ENCODE measurements around the gene TRAPPC14. TPM values are rescaled to one million over a fixed set of nuclear protein-coding genes. Genes with fewer than 3 reads are reported as not detected.
"Not testable (repeated sequence)": the region's sequence is repeated elsewhere in the genome, so short reads cannot be mapped to it uniquely, and the experiment has no call there.

Gene TRAPPC14
- total RNA-seq, 4 donors from 2014 or later = 19.7 to 69.0 (median 35.8) TPM

DNA sequence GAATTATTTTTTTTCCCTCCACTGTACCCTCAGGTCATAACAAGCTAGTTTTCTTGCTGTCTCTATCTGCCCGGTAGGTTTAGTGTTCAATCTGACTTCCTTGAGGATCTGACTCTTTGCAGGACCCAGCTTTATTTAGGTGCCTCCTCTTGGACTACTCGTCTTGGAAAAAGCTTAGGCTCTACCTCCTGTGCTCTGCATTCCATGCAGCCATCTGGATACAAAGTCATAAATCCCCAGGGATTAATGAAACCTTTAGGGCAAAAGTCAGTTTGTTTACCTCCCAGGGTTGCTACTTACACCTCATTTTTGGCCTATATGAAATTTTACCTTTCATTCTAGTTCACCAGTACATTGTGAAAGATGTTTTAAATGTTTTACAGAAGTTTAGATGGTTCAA, 27.2 kb upstream of the TRAPPC14 start:
- Histone ChIP-seq H3K36me3 (no peaks in the 10 kb centered on the region), H3K27me3 (no peaks in the 10 kb centered on the region), H3K4me3 (no peak overlapping the region), H3K4me1 (peaks cover 2% of the 10 kb centered on the region), H3K27ac (no peak overlapping the region), H3K9me3 (no peaks in the 10 kb centered on the region)
- no peak for DNase-seq (ENCODE audit: low spot score in 2 of 2)
- WGBS = 69% methylated on average over 2 of the region's 2 CpGs
- TF ChIP-seq EP300 (IDR thresholded peaks at IDR 0.05) (no peak), POLR2AphosphoS5 (IDR thresholded peaks at IDR 0.05) (no peak), POLR2A (IDR thresholded peaks at IDR 0.05) (no peak)
- TF ChIP-seq, protein P1, sequence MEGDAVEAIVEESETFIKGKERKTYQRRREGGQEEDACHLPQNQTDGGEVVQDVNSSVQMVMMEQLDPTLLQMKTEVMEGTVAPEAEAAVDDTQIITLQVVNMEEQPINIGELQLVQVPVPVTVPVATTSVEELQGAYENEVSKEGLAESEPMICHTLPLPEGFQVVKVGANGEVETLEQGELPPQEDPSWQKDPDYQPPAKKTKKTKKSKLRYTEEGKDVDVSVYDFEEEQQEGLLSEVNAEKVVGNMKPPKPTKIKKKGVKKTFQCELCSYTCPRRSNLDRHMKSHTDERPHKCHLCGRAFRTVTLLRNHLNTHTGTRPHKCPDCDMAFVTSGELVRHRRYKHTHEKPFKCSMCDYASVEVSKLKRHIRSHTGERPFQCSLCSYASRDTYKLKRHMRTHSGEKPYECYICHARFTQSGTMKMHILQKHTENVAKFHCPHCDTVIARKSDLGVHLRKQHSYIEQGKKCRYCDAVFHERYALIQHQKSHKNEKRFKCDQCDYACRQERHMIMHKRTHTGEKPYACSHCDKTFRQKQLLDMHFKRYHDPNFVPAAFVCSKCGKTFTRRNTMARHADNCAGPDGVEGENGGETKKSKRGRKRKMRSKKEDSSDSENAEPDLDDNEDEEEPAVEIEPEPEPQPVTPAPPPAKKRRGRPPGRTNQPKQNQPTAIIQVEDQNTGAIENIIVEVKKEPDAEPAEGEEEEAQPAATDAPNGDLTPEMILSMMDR (IDR thresholded peaks at IDR 0.05) = no peak

DNA sequence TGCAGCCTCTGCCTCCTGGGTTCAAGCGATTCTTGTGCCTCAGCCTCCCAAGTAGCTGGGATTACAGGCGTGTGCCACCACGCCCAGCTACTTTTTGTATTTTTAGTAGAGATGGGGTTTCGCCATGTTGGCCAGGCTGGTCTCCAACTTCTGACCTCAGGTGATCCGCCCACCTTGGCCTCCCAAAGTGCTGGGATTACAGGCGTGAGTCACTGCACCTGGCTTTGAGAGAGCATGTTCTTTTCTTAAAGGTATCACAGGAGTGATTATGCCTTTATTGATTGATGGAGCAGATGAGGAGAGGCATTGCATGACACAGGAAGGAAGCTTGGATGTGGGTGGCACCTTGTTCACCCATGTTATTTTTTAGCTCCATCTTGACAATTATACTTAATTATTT, 24.6 kb upstream of the TRAPPC14 start:
- not testable (repeated sequence) for H3K4me1 ChIP-seq
- WGBS = 72% methylated on average over 6 of the region's 6 CpGs

DNA sequence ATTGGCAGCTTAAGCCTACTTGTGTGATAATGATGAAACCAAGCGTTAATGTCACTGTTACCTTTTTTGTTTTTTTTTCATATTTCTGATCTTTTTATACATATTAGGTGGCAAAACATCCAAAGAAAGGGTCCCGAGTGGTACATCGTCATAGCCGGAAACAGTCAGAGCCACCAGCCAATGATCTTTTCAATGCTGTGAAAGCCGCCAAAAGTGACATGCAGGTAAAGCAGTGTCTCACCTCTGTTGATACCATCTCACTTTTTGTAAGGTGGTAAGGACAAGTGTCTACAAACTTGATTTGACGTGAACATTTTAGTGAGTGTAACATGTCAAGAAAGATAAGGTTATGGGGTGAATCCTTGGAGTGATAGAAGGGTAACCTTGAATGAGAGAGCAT, 24.1 kb upstream of the TRAPPC14 start:
- H3K4me1 ChIP-seq; H3K36me3 ChIP-seq; H3K27me3 ChIP-seq; H3K27ac ChIP-seq; H3K9me3 ChIP-seq; DNase-seq (ENCODE audit: low spot score in 2 of 2); H3K4me3 ChIP-seq: not testable (repeated sequence)
- WGBS = 80% methylated on average over 6 of the region's 6 CpGs

More for the DNA sequence above, 24.6 kb upstream of the TRAPPC14 start:
- H3K9me3 ChIP-seq; DNase-seq (ENCODE audit: low spot score in 2 of 2); H3K36me3 ChIP-seq; H3K27ac ChIP-seq; H3K27me3 ChIP-seq; H3K4me3 ChIP-seq: not testable (repeated sequence)

DNA sequence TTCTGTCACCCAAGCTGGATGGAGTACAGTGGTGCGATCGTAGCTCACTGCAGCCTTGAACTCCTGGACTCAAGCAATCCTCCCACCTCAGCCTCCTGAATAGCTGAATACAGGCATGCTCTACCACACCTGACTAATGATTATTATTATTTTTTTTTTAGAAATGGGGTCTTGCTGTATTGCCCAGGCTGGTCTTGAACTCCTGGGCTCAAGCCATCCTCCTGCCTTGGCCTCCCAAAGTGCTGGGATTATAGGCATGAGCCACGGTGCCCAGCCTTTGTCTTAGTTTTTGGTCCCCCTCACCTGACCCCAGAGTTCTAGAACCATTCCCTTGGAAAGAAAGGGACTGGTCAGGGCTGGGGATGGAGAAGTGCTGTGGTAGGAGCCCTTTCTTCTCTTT, 21.6 kb upstream of the TRAPPC14 start:
- not testable (repeated sequence) for H3K9me3 ChIP-seq; H3K27me3 ChIP-seq; DNase-seq (ENCODE audit: low spot score in 2 of 2); H3K4me3 ChIP-seq; H3K27ac ChIP-seq; H3K36me3 ChIP-seq
- peaks cover 18% of the 10 kb centered on the region for H3K4me1 ChIP-seq
- 91% methylated on average over 3 of the region's 3 CpGs for WGBS

DNA sequence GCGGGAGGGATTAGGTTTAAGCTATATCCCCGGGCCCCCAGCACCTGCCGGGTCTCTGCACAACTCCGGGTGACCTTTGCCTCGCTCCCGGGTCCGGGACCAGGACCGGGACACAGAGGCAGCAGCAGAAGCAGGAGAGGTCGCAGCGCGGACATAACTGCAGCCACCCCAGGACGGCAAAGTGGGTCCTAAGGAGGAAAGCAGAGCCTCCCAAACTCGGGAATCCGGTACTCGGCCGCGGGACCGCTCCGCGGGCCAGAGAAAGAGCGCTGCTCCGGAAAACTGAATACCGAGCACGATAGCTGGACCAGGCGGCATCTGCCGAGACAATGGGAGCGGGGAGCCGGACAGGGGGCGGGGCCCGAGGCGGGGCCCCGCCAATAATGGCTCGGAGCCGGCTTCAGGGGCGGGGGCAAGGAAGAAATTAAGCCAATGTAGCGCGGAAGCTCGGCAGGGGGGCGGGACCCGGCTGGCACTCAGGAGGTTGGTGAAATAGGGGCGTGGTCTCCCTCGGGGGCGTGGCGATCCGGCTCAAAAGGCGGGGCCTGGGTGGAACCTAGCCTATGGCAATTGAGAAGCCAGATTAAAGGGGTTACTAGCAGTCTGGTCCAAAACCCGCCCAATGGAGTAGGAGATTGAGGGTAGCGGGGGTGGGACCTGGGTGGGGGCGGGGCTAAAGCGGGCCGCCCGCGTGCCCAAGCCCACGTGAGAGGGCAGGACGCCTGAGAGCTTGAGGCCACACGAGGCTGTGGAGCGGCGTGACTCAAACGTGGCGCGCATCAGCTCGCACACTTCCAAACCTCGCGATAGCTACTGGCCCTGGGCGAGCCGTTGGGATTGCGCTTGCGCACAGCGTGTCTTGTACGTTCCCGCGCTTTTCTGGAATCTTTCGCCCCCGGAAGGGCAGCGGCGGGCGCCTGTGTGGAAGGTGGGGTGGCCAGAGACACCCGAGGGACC, 18.8 kb upstream of the TRAPPC14 start, which contains the start of the genes GPC2 and STAG3:
Gene GPC2 (minus strand): TSS at position 337 of the 957 bp plus-strand sequence. CDS start 182 bp downstream, at position 155.
Gene STAG3 (plus strand): TSS at position 874 of the 957 bp plus-strand sequence. CDS start 2,639 bp downstream, outside the sequence.
- TF ChIP-seq POLR2AphosphoS5 (IDR thresholded peaks at IDR 0.05) = peak in 2 of 3 donors; percentile 41 to 42
- no peak for TF ChIP-seq EP300 (IDR thresholded peaks at IDR 0.05)
- WGBS = 1% methylated on average over 22 of the region's 78 CpGs
- peak; percentile 97 for DNase-seq (ENCODE audit: low spot score in 2 of 2)

DNA sequence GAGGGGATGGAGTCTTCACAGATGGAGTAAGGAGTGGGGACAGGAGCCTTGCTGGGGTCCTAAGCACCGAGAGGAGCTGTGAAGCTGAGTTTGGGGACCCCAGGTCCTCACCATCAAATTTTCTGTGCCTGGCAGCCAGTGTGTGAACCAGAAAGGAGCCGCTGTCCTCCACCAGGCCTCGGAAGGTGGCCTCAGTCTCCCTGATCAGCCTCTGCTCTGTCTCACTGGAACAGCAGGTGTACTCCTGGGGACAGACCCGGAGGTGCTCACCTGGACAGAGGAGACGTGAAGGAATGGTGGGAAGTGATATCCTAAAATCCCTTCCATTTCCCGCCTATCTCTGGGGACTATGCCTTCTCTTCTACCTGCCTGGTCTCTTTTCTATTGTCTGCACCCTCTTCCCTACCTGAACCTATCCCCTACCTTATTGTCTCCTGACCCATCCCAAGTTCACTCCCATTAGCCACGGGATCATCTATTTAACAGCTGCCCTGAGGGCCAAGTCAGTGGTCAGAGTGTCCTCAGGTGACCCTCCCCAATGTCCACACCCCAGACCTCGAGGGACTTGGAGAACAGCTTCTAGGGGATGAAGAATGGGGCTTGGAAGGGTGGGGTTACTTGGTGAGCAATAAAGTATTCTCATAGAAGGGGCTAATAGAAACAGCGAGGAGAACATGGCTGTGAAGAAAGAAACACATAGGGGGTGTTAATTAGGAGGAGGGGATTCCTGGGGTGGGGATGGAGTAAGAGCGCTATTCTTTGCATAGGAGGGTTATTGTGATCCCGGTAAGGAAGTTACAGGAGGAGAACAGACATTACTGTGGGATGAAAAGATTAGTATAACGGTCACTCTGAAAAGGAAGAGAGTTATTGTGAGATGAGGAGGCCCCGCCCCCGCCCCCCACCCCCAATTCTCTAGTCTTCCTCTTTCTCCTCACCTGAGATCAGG, 17.8 kb upstream of the TRAPPC14 start:
- peak in 1 of 2 donors; percentile 53 for DNase-seq (ENCODE audit: low spot score in 2 of 2)
- no peak overlapping the region for H3K27ac ChIP-seq
- H3K4me1 ChIP-seq = peaks cover 25% of the 10 kb centered on the region
- no peaks in the 10 kb centered on the region for H3K9me3 ChIP-seq
- no peaks in the 10 kb centered on the region for H3K36me3 ChIP-seq
- H3K4me3 ChIP-seq = peak overlapping the region; percentile 60
- no peak for TF ChIP-seq EP300 (IDR thresholded peaks at IDR 0.05)
- TF ChIP-seq POLR2AphosphoS5 (IDR thresholded peaks at IDR 0.05) = no peak
- no peak for TF ChIP-seq POLR2A (IDR thresholded peaks at IDR 0.05)
- TF ChIP-seq, protein P1 (IDR thresholded peaks at IDR 0.05) = no peak
- WGBS = 54% methylated on average over 14 of the region's 14 CpGs
- H3K27me3 ChIP-seq = peaks cover 4% of the 10 kb centered on the region

More for the DNA sequence above, 18.8 kb upstream of the TRAPPC14 start, which contains the start of the genes GPC2 and STAG3:
- Histone ChIP-seq H3K4me3 (peak within 1 kb of the TSS; percentile 60), H3K36me3 (no peaks in the 10 kb centered on the region), H3K27me3 (no peaks in the 10 kb centered on the region), H3K27ac (no peak within 1 kb of the TSS), H3K4me1 (peaks cover 18% of the 10 kb centered on the region), H3K9me3 (no peaks in the 10 kb centered on the region)

All from suprapubic skin (tissue), 4 donors.